Activated CD4-positive, alpha-beta T cell treated with anti-CD3 and anti-CD28 coated beads for 48 hours (primary cell): ENCODE results near the gene CLTCL1.
"Not testable (repeated sequence)": the region's sequence is repeated elsewhere in the genome, so short reads cannot be mapped to it uniquely, and the experiment has no call there.

ENCODE experiments used
- DNase-seq: peaks from one replicate; pipeline ENCODE4 v3.0.0-alpha.2; 2020

Gene CLTCL1

DNA sequence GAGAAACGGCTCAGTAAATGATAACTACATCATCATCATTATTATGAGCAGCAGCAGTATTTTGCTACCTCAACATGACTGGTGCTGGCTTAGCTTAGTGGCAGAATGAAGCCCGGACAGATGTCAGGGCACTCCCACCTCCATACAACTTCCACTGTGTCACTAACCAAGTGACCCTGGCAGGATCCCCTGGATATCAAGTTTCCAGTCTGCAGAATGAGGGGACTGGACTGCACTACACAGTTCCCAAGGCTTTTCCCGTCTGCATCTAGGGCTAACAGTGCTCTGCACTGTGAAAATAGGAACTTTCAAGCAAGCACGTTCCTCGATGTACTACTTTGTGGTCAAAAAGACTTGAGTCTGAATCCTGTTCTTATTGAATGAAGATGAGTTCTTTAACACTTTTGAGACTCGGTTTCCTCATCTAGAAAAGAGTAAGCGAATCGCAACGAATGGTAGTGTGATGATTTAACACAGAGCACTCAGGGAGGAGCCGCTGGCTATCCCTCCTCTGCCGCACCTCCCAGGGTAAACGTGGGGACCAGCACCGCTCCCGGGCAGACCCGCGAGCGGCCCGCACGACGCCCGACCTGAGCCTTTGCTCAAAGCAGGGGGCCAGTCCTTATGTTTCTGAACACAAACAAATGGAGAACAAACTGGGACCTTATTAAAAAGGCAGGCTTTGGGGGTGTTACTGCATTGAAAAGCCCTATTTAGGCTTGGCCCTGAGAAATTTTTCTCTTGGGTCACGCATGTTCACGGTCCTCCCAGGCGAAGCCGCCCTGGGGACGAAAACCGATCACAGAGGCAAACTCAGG, 910 bp downstream of the CLTCL1 start:
- DNase-seq: peak; percentile 7

DNA sequence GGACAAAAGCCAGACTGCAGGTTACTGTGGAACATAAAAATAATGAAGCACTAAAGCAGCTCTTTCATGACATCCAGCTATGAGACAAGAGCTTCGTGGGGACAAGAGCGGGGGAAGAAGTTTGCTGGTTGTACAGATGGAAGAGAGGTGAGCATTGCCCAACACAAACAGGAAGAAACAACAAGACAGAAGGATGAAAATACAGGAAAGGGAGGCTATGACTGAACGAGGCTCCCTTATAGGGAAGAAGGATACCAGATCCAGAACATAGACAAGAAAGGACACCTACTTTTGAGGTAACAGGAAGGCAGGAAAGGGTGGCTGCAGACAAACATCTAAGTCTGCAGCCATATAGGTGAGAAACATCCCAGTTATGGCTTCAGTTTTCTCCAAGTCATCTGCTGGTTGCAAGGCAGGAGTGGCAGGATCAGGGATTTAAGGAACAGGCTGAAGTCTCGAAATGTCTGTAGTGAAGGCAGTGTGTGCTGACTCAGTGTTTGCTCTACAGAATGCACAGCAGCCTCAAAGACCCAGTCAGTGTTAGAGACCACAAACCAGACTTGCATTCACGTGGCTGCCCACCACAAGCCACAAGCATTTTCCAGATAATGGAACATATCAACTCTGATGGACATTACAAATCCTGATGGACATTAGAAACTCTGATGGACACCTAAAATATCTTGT, 1.9 kb downstream of the CLTCL1 start:
- DNase-seq: peak; percentile 4

DNA sequence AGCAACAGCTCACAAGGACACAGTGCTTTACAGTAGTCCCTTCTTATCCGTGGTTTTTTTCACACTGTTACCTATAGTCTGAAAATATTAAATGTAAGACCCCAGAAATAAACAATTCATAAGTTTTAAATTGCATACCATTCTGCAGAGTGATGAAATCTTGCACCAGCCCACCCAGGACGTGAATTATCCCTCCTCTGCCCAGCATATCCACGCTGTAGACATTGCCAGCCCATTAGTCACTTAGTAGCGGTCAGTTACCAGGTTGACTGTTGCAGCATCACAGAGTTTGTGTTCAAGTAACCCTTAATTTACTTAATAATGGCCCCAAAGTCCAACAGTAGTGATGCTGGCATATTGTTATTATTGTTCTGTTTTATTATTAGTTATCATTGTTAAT, 3.6 kb downstream of the CLTCL1 start:
- no peak for DNase-seq

DNA sequence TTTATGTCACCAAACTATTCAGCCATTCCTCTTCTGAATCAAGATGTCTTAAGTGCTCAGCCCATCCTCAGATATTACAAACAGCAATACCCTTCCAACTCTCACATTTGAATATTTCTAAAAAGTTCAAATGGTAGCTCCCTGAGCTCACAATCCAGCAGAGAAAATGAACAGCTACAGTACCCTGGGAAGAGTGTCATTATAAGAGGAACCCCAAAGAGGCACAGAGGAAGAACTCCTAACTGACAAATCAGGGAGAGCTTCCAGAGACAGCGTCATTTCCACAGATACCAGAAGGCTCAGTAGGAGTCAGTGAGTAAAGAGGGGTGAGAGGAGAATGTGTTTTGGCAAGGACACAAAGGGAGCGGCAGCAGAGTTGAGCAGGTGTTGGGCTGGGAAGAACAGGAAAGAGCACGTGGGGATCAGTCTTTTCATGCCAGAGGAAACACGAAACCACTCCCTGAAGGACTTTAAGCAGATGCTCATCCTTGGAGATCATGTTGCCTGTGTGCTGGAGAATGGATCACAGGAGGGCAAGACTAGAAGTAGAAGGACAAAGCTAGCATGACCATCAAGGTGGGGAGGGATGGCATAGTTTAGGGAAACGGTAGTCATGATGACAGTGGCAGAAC, 4.3 kb downstream of the CLTCL1 start:
- DNase-seq: no peak

DNA sequence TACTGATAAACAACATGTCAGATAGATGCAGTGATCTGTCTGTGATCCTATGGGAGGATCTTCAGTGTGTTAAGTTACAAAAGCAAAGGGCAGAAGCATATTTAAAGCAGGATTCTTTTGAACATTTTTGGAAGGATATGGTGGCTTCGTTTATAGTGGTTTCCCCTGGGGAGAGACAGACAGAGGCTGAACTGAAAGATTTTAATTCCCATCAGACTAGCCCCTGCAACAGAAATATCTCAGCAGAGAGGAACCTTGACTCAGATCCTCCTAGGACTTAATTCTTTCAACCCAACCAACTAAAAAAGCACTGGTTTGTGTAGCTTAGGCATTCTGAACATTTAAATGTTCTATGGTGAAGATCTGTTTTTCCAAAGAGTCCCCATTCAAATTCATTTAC, 5.7 kb downstream of the CLTCL1 start:
- DNase-seq: no peak

DNA sequence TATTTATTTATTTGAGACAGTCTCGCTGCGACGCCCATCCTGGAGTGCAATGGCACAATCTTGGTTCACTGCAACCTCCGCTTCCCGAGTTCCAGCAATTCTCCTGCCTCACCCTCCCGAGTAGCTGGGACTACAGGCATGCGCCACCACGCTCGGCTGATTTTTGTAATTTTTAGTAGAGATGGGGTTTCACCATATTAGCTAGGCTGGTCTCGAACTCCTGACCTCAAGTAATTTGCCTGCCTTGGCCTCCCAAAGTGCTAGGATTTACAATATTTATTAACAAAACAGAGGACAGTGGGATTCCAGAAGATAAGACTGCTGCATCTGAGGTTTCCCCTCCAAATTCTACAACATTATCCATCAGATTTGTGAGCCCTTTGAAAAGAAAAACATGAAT, 12.4 kb downstream of the CLTCL1 start:
- DNase-seq: not testable (repeated sequence)

DNA sequence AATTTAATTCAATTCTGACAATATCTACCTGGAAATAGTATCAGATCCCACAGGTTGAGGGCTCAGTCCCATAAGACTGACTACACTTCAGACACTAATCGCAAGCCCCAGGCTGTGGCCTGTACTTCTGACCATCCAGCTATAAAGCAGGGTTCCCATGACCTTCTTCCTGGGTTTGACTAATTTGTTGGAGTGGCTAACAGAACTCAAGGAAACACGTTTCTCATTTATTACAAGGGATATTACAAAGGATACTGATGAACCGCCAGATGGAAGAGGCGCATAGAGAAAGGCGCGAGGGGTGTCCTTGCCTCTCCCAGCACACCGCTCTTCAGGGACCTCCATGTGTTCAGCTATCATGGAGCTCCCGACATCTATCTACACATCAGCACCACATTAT, 13.7 kb downstream of the CLTCL1 start:
- no peak for DNase-seq

DNA sequence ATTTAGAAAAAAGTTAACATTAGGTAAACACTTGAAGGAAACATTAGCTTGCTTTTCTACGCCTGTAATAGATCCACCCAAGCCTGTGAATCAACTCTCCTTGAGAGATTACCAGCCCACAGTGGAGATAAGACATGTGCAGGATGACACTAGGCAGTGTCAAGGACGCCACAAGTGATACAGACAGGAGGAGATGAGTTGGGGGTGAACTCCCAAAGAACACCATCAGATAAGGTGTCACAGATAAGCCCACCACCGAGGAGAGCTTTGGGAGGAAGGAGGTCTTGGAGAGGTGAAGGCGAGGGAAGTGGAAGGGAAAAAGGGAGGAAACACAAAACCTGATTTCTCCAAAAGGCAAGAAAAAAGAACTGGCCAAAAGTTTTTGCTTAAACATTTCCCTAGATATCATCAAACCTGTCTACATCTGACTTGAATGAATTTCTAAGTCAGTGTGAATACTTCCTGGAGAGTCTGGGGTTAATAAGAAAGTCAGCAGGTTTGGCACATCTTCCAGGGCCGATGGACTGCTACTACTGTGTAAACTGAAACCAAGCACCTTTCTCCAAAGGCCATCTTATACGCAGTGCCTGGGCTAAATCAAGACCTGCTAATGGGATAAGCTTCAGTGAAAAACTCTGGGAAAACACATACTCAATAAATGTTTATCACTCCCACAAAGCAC, 15.5 kb downstream of the CLTCL1 start:
- DNase-seq: no peak

DNA sequence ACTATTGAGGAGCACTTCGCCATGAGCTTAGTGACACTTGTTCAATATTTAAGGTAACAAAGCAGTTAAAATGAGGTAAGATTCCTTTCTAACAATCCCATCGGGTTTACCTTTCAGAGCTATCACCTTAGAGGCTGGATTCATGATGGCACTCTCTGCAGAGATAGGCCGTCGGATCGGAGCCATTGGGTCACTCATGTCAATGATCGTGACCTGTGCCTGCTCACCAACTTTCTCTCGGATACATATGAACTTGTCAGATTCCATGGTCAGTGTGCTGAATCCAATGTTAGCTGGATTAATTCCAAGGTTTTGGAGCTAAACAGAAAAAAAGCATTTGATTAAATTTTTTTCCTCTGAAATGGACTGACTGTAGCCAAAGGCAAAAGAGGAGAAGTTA, 16.0 kb downstream of the CLTCL1 start:
- DNase-seq: no peak

DNA sequence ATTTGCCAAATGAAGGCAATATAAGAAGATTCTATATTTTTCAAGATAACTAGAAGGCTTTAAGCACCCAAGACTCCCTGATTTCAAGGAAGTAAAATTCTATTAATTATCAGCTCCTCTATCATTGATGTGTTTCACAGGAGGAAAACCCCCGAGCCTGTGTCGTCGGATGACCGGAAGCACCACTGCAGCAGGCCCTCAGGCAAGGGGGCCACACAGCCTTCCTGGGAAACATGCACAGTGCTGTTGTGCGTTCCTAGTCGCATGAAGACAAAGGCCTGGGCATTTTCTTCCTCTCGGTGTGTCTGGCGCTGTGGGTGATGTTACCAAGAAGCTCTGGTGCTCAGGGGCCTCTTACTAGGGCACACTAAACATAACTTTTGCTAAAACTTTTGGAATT, 16.4 kb downstream of the CLTCL1 start:
- DNase-seq: no peak

DNA sequence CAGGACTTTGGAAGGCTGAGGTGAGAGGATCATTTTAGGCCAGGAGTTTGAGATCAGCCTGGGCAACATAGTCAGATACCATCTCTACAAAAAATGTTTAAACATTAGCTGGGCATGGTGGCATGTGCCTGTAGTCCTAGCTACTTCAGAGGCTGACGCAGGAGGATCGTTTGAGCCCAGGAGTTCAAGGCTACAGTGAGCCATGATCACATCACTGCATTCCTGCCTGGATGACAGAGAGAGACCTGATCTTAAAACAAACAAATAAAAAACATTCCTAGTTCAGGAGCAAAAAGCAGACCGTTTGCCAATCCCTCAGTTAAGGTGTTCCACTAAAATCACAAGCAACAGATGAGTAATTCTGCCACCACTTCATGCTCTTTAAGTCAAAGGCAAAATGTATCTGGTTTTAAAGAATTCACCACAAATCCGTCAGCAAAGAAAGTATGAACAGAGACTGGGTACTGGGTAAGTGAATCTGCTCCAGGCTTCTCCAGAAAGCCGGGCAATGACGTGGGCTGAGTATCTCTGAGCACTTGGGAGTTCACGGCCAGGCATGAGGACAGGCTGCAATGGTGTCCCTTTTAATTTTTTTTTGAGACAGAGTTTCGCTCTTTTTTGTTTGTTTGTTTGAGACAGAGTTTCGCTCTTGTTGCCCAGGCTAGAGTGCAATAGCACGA, 19.5 kb downstream of the CLTCL1 start:
- DNase-seq: no peak

DNA sequence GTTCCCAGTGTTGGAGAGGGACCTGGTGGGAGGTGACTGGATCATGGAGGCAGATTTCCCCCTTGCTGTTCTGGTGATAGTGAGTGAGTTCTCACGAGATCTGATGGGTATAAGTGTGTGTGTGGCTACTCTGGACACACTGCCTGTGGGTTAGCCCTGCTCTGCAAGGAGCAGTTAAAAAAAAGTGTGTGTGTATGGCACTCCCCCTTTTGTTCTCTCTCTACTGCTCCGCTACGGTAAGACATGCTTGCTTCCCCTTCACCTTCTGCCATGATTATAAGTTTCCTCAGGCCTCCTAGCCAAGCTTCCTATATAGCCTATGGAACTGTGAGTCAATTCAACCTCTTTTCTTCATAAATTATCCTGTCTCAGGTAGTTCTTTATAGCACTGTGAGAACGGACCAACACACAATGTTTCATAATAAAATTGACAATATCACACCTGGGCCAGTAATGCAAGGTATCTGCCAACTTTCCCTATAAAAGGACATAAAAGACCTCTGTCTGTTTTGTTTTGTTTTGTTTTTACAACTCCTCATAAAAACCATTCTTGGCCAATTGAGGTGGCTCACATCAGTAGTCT, 20.2 kb downstream of the CLTCL1 start:
- no peak for DNase-seq

DNA sequence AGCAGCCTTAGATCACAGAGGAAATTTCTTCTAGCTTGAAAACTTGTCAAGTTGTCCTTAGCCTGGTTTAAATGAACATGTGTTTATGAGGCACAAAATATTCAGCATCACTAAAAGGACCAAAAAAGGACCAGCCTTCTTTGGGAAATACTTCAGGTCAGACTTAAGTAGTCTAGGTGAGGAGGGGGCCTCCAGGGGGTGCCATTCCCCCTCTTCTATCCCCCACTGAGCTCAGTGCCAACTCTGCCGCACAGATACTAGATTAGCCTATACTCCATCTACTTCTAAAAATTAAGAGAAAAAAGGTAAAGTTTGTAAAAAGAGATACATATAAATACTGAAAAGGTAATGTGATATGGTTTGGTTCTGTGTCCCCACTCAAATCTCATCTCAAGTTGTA, 20.6 kb downstream of the CLTCL1 start:
- DNase-seq: no peak

DNA sequence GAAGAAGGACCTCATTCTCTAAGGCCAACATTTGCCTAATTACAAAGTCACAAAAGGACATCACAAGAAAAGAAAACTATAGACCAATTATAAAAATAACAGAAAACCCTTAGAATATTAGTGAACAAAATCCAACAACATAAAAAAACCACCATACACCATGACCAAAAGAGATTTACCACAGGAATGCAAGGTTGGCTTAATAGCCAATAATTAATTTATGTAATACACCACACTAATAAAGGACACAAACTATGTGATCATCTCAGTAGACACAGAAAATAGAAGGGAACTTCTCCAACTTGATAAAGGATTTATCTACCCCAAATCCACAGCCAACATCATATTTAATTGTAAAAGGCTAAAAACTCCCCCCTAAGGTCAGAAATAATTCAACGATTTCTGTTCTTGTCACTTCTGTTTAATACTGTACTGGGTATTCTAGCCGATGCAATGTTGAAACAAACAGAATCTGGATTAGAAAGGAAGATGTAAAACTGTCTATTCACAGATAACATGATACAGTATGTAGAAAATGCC, 24.9 kb downstream of the CLTCL1 start:
- no peak for DNase-seq

DNA sequence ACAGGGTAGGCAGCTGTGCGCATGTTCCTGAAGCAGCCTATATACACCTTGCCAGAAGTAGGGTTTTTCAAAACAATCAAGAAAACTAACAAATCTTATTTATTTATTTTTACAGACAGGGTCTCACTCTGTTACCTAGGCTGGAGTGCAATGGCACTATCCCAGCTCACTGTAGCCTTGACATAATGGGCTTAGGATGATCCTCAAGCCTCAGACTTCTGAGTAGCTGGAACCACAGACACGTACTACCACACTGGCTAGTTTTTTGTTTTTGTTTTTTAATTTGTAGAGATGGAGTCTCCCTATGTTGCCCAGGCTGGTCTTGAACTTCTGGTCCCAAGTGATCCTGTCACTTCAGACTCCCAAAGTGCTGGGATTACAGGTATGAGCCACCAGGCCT, 25.7 kb downstream of the CLTCL1 start:
- no peak for DNase-seq

DNA sequence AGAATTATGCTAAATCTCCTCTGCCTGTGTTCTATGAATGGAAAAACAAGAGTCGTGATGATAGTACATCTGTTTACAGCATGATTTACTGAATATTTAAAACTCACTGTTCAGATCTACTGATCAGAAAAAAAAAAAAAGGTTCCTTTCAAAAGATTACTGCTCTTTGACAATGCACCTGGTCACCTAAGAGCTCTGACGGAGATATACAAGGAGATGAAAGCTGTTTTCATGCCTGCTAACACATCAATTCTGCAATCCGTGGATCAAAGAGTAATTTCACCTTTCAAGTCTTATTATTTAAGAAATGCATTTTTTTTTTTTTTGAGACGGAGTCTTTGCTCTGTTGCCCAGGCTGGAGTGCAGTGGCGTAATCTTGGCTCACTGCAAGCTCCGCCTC, 30.7 kb downstream of the CLTCL1 start:
- no peak for DNase-seq

DNA sequence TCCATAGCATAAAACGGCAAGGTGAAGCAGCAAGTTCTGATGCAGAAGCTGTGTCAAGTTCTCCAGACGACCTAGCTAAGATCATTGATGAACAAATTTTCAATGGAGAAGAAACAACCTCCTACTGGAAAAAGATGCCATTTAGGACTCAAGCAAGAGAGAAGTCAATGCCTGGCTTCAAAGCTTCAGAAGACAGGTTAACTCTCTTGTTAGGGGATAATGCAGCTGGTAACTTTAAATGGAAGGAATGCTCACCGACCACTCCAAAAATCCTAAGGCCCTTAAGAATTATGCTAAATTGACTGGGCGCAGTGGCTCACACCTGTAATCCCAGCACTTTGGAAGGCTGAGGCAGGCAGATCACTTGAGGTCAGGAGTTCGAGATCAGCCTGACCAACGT, 31.3 kb downstream of the CLTCL1 start:
- no peak for DNase-seq

DNA sequence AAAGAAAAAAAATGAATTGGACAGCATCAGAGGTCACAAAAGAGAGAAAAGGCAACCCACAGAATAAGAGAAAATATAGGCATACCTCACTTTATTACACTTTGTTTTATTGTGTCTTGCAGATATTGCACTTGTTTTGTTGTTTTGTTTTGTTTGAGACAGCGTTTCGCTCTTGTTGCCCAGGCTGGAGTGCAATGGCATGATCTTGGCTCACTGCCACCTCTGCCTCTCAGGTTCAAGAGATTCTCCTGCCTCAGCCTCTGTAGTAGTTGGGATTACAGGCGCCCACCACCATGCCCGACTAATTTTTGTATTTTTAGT, 32.6 kb downstream of the CLTCL1 start:
- DNase-seq: not testable (repeated sequence)

DNA sequence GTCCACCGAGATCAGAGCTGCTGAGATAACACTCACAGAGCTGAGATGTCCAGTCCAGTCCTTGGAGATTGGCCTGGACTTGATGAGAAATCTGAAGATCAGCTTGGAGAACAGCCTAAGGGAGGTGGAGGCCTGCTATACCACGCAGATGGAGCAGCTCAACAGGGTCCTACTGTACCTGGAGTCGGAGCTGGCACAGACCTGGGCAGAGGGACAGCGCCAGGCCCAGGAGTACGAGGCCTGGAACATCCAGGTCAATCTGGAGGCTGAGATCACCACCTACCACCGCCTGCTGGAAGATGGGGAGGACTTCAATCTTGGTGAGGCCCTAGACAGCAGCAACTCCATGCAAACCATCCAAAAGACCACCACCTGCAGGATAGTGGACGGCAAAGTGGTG, 33.1 kb downstream of the CLTCL1 start:
- no peak for DNase-seq

DNA sequence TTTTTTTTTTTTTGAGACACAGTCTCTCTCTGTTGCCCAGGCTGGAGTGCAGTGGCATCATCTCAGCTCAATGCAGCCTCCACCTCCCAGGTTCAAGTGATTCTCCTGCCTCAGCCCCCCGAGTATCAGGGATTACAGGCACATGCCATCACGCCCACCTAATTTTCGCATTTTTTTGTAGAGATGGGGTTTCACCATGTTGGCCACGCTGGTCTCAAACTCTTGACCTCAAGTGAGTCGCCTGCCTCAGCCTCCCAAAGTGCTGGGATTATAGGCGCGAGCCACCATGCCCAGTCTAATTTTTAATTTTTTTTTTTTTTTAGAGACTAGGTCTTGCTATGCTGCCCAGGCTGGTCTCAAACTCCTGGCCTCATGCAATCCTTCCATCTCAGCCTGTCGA, 35.2 kb downstream of the CLTCL1 start:
- not testable (repeated sequence) for DNase-seq

DNA sequence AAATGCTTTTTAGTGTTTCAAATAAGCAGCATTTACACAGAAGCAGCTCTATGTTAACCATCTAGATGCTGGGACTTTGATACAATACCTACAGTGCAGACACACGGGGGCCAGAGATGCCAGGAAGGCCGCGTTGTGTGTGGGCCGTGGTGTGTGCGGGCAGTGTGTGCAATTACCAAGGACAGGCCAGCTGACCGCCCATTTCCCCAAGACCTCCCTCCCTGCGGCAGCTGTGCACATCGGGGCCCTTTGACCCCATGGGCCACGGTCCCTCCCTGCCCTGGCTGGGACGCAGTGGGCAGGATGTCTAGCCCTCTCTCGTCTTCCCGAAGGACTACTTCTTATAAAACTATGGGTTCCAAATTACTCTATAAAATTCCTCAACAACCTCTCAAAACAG, 38.4 kb downstream of the CLTCL1 start:
- no peak for DNase-seq

DNA sequence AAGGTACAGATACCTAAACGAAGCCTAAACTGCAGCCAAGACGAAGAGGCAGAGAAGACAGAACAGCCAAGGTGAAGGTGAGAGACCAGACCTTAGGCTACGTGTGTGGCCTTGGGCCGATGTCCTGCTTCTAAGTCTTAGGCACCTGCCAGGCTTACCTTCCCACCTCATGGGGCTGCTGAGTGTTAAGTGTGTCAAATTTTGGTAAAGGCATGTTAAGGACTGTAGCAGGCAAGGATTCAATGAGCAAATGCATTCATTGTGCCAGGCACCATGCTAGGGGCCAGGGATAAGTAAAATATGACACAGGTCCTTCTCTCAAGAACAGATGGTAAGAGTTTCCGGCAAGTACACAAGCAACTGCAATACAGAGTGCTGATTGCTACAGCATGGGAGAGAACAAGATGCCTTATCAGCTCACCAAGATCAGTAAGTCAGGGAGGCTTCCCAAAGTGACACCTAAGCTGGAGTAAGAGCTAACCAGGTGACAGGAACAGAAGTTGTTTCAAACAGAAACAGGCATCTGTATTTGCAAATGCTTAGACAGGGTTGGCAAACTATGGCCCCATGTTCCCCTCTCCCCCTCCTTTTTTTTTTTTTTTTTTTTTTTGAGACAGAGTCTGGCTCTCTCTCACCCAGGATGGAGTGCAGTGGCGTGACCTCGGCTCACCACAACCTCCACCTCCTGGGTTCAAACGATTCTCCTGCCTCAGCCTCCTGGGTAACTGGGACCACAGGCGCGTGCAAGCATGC, 46.7 kb downstream of the CLTCL1 start:
- DNase-seq: no peak
